H1 (cell line): ENCODE measurements around the gene SHC3. TPM values are rescaled to one million over a fixed set of nuclear protein-coding genes. Genes with fewer than 3 reads are reported as not detected.

Experiments
- BRCA1 ChIP-seq: IDR thresholded peaks from 2 replicates; pipeline ENCODE4 v1.6.1; 2012; ENCODE audit warnings: low read depth, low read length, improper control_type of control experiment
- CHD2 ChIP-seq: IDR thresholded peaks from 2 replicates; pipeline ENCODE4 v1.6.1; 2012; ENCODE audit warnings: low read length, improper control_type of control experiment
- polyA plus RNA-seq, 7 experiments: library from polyadenylated mRNA; depleted of rRNA in 3 of 7; stranded (reverse) in 5 of 7; unstranded in 2 of 7; fragments of >200 nt in 5 of 7; fragments of 200-250 nt in 2 of 7; gene quantifications; 1 replicate in 5 of 7; 2 replicates in 1 of 7; 4 replicates in 1 of 7; pipeline versions ENCODE4 v1.2.1 to v1.2.3, GENCODE V29; 2011 to 2013; ENCODE audit warnings: missing spikeins in 2 of 7, mixed read lengths in 2 of 7
- total RNA-seq: library from RNA; stranded (reverse); fragmentation: NEBNext Ultra II Directional; extraction: Animal tissue kit (Norgen Biotek cat#: 25700); gene quantifications from 2 replicates; pipeline ENCODE4 v1.2.1, GENCODE V29; 2021
- TF ChIP-seq, protein P1 (sequence below): fragments of 300-600 bp; sonication (generic); IDR thresholded peaks from 2 replicates; pipeline ENCODE4 v1.7.1; 2012; ENCODE audit warnings: low read length, moderate library complexity, mild to moderate bottlenecking, inconsistent platforms; ENCODE audit not compliant: insufficient replicate concordance

The SHC3 gene
- total and polyA plus RNA-seq, 2 of the 8 experiments (the other 6 are each of a cell fraction or from before 2014, with no cell fraction given) = 1.4 to 7.1 TPM

DNA sequence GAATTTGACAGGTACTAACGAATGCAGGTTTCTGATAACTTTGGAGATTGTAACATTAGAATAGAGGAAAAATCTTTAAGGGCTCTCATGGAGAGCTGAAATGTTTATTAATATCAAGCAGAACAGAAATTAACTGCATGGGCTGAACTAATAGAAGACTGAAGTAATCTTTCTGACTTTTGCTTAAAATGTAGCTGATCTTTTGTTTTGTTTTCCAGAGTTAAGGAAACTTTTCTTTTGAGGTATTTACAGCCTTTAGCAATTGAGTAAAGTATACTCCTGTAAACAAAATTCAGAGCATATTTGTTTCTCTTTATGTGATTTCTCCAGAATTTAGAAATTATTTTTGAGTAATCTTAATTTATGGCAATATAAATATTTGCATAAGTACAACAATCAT is 43.9 kb downstream of the SHC3 start (continued):
- TF ChIP-seq, protein P1, sequence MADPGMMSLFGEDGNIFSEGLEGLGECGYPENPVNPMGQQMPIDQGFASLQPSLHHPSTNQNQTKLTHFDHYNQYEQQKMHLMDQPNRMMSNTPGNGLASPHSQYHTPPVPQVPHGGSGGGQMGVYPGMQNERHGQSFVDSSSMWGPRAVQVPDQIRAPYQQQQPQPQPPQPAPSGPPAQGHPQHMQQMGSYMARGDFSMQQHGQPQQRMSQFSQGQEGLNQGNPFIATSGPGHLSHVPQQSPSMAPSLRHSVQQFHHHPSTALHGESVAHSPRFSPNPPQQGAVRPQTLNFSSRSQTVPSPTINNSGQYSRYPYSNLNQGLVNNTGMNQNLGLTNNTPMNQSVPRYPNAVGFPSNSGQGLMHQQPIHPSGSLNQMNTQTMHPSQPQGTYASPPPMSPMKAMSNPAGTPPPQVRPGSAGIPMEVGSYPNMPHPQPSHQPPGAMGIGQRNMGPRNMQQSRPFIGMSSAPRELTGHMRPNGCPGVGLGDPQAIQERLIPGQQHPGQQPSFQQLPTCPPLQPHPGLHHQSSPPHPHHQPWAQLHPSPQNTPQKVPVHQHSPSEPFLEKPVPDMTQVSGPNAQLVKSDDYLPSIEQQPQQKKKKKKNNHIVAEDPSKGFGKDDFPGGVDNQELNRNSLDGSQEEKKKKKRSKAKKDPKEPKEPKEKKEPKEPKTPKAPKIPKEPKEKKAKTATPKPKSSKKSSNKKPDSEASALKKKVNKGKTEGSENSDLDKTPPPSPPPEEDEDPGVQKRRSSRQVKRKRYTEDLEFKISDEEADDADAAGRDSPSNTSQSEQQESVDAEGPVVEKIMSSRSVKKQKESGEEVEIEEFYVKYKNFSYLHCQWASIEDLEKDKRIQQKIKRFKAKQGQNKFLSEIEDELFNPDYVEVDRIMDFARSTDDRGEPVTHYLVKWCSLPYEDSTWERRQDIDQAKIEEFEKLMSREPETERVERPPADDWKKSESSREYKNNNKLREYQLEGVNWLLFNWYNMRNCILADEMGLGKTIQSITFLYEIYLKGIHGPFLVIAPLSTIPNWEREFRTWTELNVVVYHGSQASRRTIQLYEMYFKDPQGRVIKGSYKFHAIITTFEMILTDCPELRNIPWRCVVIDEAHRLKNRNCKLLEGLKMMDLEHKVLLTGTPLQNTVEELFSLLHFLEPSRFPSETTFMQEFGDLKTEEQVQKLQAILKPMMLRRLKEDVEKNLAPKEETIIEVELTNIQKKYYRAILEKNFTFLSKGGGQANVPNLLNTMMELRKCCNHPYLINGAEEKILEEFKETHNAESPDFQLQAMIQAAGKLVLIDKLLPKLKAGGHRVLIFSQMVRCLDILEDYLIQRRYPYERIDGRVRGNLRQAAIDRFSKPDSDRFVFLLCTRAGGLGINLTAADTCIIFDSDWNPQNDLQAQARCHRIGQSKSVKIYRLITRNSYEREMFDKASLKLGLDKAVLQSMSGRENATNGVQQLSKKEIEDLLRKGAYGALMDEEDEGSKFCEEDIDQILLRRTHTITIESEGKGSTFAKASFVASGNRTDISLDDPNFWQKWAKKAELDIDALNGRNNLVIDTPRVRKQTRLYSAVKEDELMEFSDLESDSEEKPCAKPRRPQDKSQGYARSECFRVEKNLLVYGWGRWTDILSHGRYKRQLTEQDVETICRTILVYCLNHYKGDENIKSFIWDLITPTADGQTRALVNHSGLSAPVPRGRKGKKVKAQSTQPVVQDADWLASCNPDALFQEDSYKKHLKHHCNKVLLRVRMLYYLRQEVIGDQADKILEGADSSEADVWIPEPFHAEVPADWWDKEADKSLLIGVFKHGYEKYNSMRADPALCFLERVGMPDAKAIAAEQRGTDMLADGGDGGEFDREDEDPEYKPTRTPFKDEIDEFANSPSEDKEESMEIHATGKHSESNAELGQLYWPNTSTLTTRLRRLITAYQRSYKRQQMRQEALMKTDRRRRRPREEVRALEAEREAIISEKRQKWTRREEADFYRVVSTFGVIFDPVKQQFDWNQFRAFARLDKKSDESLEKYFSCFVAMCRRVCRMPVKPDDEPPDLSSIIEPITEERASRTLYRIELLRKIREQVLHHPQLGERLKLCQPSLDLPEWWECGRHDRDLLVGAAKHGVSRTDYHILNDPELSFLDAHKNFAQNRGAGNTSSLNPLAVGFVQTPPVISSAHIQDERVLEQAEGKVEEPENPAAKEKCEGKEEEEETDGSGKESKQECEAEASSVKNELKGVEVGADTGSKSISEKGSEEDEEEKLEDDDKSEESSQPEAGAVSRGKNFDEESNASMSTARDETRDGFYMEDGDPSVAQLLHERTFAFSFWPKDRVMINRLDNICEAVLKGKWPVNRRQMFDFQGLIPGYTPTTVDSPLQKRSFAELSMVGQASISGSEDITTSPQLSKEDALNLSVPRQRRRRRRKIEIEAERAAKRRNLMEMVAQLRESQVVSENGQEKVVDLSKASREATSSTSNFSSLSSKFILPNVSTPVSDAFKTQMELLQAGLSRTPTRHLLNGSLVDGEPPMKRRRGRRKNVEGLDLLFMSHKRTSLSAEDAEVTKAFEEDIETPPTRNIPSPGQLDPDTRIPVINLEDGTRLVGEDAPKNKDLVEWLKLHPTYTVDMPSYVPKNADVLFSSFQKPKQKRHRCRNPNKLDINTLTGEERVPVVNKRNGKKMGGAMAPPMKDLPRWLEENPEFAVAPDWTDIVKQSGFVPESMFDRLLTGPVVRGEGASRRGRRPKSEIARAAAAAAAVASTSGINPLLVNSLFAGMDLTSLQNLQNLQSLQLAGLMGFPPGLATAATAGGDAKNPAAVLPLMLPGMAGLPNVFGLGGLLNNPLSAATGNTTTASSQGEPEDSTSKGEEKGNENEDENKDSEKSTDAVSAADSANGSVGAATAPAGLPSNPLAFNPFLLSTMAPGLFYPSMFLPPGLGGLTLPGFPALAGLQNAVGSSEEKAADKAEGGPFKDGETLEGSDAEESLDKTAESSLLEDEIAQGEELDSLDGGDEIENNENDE = no peak
- TF ChIP-seq CHD2 (no peak), BRCA1 (no peak)
